ENCODE measurements around the gene CELSR3. TPM values are rescaled to one million over a fixed set of nuclear protein-coding genes. Genes with fewer than 3 reads are reported as not detected.

CELSR3 gene
- total RNA-seq, 2 donors from 2014 or later: 20.7 to 30.1 TPM

- H3K4me3 Mint-ChIP-seq: no peak overlapping the region
- H3K4me1 ChIP-seq (ENCODE audit: control insufficient read depth, insufficient read depth, low read length): no peaks in the 10 kb centered on the region
- no peaks in the 10 kb centered on the region for H3K27me3 ChIP-seq (ENCODE audit: control insufficient read depth, insufficient read depth, low read length, poor library complexity, severe bottlenecking)
- no peaks in the 10 kb centered on the region for H3K9me3 ChIP-seq (ENCODE audit: control insufficient read depth, low read length)
- H3K9ac ChIP-seq (ENCODE audit: extremely low read depth, low read length, poor library complexity, severe bottlenecking): no peak overlapping the region
- H3K36me3 ChIP-seq (ENCODE audit: control insufficient read depth, insufficient read depth, low read length): no peaks in the 10 kb centered on the region
- no peak overlapping the region for H3K4me3 ChIP-seq (ENCODE audit: low read length)
- H3K27me3 Mint-ChIP-seq (ENCODE audit: insufficient read depth): no peaks in the 10 kb centered on the region
- H3K36me3 Mint-ChIP-seq (ENCODE audit: low read depth): no peaks in the 10 kb centered on the region
- no peak overlapping the region for H3K27ac ChIP-seq (ENCODE audit: low read depth, low read length)
- 96 to 97% methylated on average over 12 to 15 of the region's 15 CpGs for WGBS, 2 experiments (ENCODE audit: insufficient coverage in 1 of 2, insufficient read length in 1 of 2)
- peak; percentile 58 for DNase-seq
- no peak overlapping the region for H3K27ac Mint-ChIP-seq
- H3K9me3 Mint-ChIP-seq: no peaks in the 10 kb centered on the region
- H3K4me1 Mint-ChIP-seq: no peaks in the 10 kb centered on the region
- TF ChIP-seq CTCF (conservative IDR thresholded peaks at IDR 0.05): no peak
Measured at GRCh38 chr3:48588230-48588629, 74.5 kb downstream of the CELSR3 start.

GRCh38 chr3:48587686-48588085 is 75.0 kb downstream of the CELSR3 start:
- no peak overlapping the region for H3K27ac Mint-ChIP-seq
- 95% methylated on average over 8 to 11 of the region's 11 CpGs for WGBS, 2 experiments (ENCODE audit: insufficient coverage in 1 of 2, insufficient read length in 1 of 2)
- no peak for DNase-seq
- Histone ChIP-seq H3K4me3 (ENCODE audit: low read length) (no peak overlapping the region), H3K27me3 (ENCODE audit: control insufficient read depth, insufficient read depth, low read length, poor library complexity, severe bottlenecking) (no peaks in the 10 kb centered on the region), H3K9me3 (ENCODE audit: control insufficient read depth, low read length) (no peaks in the 10 kb centered on the region), H3K36me3 (ENCODE audit: control insufficient read depth, insufficient read depth, low read length) (no peaks in the 10 kb centered on the region), H3K9ac (ENCODE audit: extremely low read depth, low read length, poor library complexity, severe bottlenecking) (no peak overlapping the region), H3K27ac (ENCODE audit: low read depth, low read length) (no peak overlapping the region), H3K4me1 (ENCODE audit: control insufficient read depth, insufficient read depth, low read length) (no peaks in the 10 kb centered on the region)
- no peaks in the 10 kb centered on the region for H3K36me3 Mint-ChIP-seq (ENCODE audit: low read depth)
- no peaks in the 10 kb centered on the region for H3K27me3 Mint-ChIP-seq (ENCODE audit: insufficient read depth)
- TF ChIP-seq CTCF (conservative IDR thresholded peaks at IDR 0.05): no peak
- H3K9me3 Mint-ChIP-seq: no peaks in the 10 kb centered on the region
- H3K4me3 Mint-ChIP-seq: no peak overlapping the region
- H3K4me1 Mint-ChIP-seq: no peaks in the 10 kb centered on the region

Small RNAs within 50 kb of the gene (microRNA-seq; reads per million reads assigned to microRNA genes)
- gene MIR4793 (ENCODE audit: borderline microRNAs expressed): not detected

Other genes with a start within 250 kb of the CELSR3 start
- 100 to 1,000 TPM; 175 to 216 TPM for gene PLXNB1, start 232.8 kb downstream of the CELSR3 start, total RNA-seq
- gene CCDC51, start 222.8 kb downstream of the CELSR3 start, total RNA-seq: 10 to 100 TPM; 14.5 to 14.6 TPM
- 100 to 1,000 TPM; 290 to 326 TPM for gene TMA7, start 222.6 kb downstream of the CELSR3 start, total RNA-seq
- gene ATRIP, start 216.1 kb downstream of the CELSR3 start, total RNA-seq: 10 to 100 TPM; 11.7 to 16.1 TPM
- gene SHISA5, start 158.7 kb downstream of the CELSR3 start, total RNA-seq: 100 to 1,000 TPM; 192 to 193 TPM
- 10 to 100 TPM; 12.6 to 19.0 TPM for gene PFKFB4, start 106.1 kb downstream of the CELSR3 start, total RNA-seq
- not detected for gene UCN2, start 99.1 kb downstream of the CELSR3 start, total RNA-seq
- gene COL7A1, start 67.6 kb downstream of the CELSR3 start, total RNA-seq: 10 to 100 TPM; 15.7 to 16.6 TPM
- 100 to 1,000 TPM; 231 to 289 TPM for gene UQCRC1, start 53.2 kb downstream of the CELSR3 start, total RNA-seq
- gene TMEM89, start 41.1 kb downstream of the CELSR3 start, total RNA-seq: under 1 TPM in 1 of 2 donors, not detected in 1; 0.57 TPM
- 10 to 100 TPM; 65.1 to 75.6 TPM for gene SLC26A6, start 27.4 kb downstream of the CELSR3 start, total RNA-seq
- gene NCKIPSD, start 23.0 kb upstream of the CELSR3 start, total RNA-seq: 10 to 100 TPM; 30.9 to 32.5 TPM
- gene IP6K2, start 54.3 kb upstream of the CELSR3 start, total RNA-seq: 100 to 1,000 TPM; 104 to 127 TPM
- 10 to 100 TPM; 38.9 to 41.2 TPM for gene PRKAR2A, start 185.0 kb upstream of the CELSR3 start, total RNA-seq
- 1 to 10 TPM; 5.0 to 6.7 TPM for gene SLC25A20, start 236.0 kb upstream of the CELSR3 start, total RNA-seq